KMS-11 (cell line): ENCODE measurements around the gene LRP6.

ENCODE experiments used
- H2AFZ ChIP-seq: fragments of 200-600 bp; sonication (generic); 2 replicates; pipeline ENCODE4 v1.6.1; 2016; ENCODE audit warnings: antibody characterized with exemption, mixed run types, low read depth
- H3K27ac ChIP-seq: fragments of 200-600 bp; sonication (generic); 2 replicates; pipeline ENCODE4 v1.6.1; 2016; ENCODE audit warnings: mild to moderate bottlenecking, mixed run types
- H3K27me3 ChIP-seq: fragments of 200-600 bp; sonication (generic); 2 replicates; pipeline ENCODE4 v1.6.1; 2017; ENCODE audit warnings: mild to moderate bottlenecking, low read depth, mixed run types, moderate library complexity; ENCODE audit not compliant: insufficient read depth
- H3K36me3 ChIP-seq: fragments of 200-600 bp; sonication (generic); 2 replicates; pipeline ENCODE4 v1.6.1; 2017; ENCODE audit warnings: mild to moderate bottlenecking, mixed run types; ENCODE audit not compliant: insufficient read depth
- H3K4me1 ChIP-seq: fragments of 200-600 bp; sonication (generic); 2 replicates; pipeline ENCODE4 v1.6.1; 2016; ENCODE audit warnings: mild to moderate bottlenecking, low read depth, mixed run types; ENCODE audit not compliant: poor library complexity, severe bottlenecking
- H3K4me2 ChIP-seq: fragments of 200-600 bp; sonication (generic); 2 replicates; pipeline ENCODE4 v1.7.0; 2016; ENCODE audit warnings: mild to moderate bottlenecking, mixed run types
- H3K4me3 ChIP-seq: fragments of 200-600 bp; sonication (generic); IDR thresholded peaks from 2 replicates; pipeline ENCODE4 v1.6.1; 2017; ENCODE audit warnings: low read depth, low read length, mixed read lengths; ENCODE audit not compliant: insufficient read depth
- H3K79me2 ChIP-seq: fragments of 200-600 bp; sonication (generic); 2 replicates; pipeline ENCODE4 v1.6.1; 2016; ENCODE audit warnings: low read depth, mixed run types; ENCODE audit not compliant: insufficient read depth
- H3K9ac ChIP-seq: fragments of 200-600 bp; sonication (generic); 2 replicates; pipeline ENCODE4 v1.6.1; 2016; ENCODE audit warnings: mild to moderate bottlenecking, mixed run types
- H4K20me1 ChIP-seq: fragments of 200-600 bp; sonication (generic); 2 replicates; pipeline ENCODE4 v1.6.1; 2016; ENCODE audit warnings: mild to moderate bottlenecking, mixed run types; ENCODE audit not compliant: insufficient read depth
- CTCF ChIP-seq: fragments of 200-600 bp; sonication (generic); conservative IDR thresholded peaks from 2 replicates; pipeline ENCODE4 v1.6.1; 2017; ENCODE audit warnings: low read depth, mild to moderate bottlenecking, antibody characterized with exemption, low read length, moderate library complexity, mixed read lengths

LRP6 gene

GRCh38 chr12:12272869-12273268 is 6.0 kb upstream of the LRP6 start:
- Histone ChIP-seq H3K4me3 (no peak overlapping the region), H4K20me1 (no peaks in the 10 kb centered on the region), H3K36me3 (no peaks in the 10 kb centered on the region), H3K27me3 (no peaks in the 10 kb centered on the region), H3K27ac (no peak overlapping the region), H3K79me2 (no peaks in the 10 kb centered on the region), H3K4me2 (no peak overlapping the region), H3K9ac (no peak overlapping the region), H2AFZ (no peak overlapping the region), H3K4me1 (peaks cover 1% of the 10 kb centered on the region)
- TF ChIP-seq CTCF = no peak

GRCh38 chr12:12270226-12270625 is 3.4 kb upstream of the LRP6 start:
- Histone ChIP-seq H4K20me1 (no peaks in the 10 kb centered on the region), H3K27ac (no peak overlapping the region), H3K79me2 (0 out of 2 replicates have a peak, but pooled peaks cover 10% of the 10 kb centered on the region), H3K9ac (no peak overlapping the region), H3K36me3 (no peaks in the 10 kb centered on the region), H3K27me3 (no peaks in the 10 kb centered on the region), H2AFZ (no peak overlapping the region), H3K4me1 (peaks cover 14% of the 10 kb centered on the region), H3K4me2 (no peak overlapping the region), H3K4me3 (no peak overlapping the region)
- TF ChIP-seq CTCF = no peak

- TF ChIP-seq CTCF = no peak
- Histone ChIP-seq H3K27ac (peak overlapping the region; percentile 65; the same call in 1 of the 2 replicates), H2AFZ (peak overlapping the region; percentile 79)
These were observed 927 bp upstream of the LRP6 start for GRCh38 chr12:12267742-12268200.

GRCh38 chr12:12266389-12266872 is 413 bp downstream of the LRP6 start:
- TF ChIP-seq CTCF = no peak
- H3K9ac ChIP-seq = peak overlapping the region; percentile 74; the same call in 1 of the 2 replicates
- no peaks in the 10 kb centered on the region for H3K36me3 ChIP-seq
- no peaks in the 10 kb centered on the region for H4K20me1 ChIP-seq
- peak overlapping the region; percentile 65; the same call in 1 of the 2 replicates for H3K27ac ChIP-seq
- H3K4me3 ChIP-seq = no peak overlapping the region
- peaks cover 16% of the 10 kb centered on the region for H3K4me1 ChIP-seq
- no peaks in the 10 kb centered on the region for H3K27me3 ChIP-seq
- H3K4me2 ChIP-seq = peak overlapping the region; percentile 83
- peaks cover 13% of the 10 kb centered on the region; the same call in 1 of the 2 replicates for H3K79me2 ChIP-seq
- peak overlapping the region; percentile 79 for H2AFZ ChIP-seq

More at GRCh38 chr12:12267742-12268200, 927 bp upstream of the LRP6 start:
- H3K4me2 ChIP-seq = peak overlapping the region; percentile 83
- no peak overlapping the region for H3K4me3 ChIP-seq
- H3K79me2 ChIP-seq = peaks cover 13% of the 10 kb centered on the region; the same call in 1 of the 2 replicates
- H3K9ac ChIP-seq = peak overlapping the region; percentile 74; the same call in 1 of the 2 replicates
- no peaks in the 10 kb centered on the region for H4K20me1 ChIP-seq
- no peaks in the 10 kb centered on the region for H3K36me3 ChIP-seq
- peaks cover 16% of the 10 kb centered on the region for H3K4me1 ChIP-seq
- H3K27me3 ChIP-seq = no peaks in the 10 kb centered on the region
